Measurements from ENCODE around the gene G6PD. TPM values are rescaled to one million over a fixed set of nuclear protein-coding genes. Genes with fewer than 3 reads are reported as not detected.

Gene G6PD
- total RNA-seq, 1 experiment from 2014 or later = 72.8 TPM

DNA sequence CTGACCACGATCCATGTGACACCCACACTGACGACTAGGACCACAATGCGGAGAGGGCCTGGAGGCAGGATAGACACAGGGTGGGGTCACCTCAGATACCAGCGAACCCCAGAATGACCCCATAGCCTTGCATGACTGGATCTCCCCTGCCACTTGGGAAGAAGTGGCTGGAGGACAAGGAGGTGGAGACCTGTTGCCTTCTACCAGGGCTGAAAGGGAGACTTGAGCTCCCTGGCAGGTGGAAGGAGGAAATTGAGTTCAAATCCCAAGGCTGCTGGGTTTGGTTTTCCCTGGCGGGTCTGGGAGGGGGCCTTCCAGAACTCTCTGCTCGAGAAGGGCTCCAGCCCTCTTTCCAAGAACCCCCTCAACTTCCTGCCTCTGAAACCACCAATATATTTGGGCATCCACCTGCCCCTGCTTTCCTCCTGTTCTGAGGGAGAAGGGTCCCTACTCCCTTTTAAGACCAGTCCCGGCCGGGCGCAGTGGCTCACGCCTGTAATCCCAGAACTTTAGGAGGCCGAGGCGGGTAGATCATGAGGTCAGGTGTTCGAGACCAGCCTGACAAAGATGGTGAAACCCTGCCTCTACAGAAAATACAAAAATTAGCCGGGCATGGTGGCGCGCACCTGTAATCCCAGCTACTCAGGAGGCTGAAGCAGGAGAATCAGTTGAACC lies 33.6 kb downstream of the G6PD start:
- POLR2A ChIA-PET = no interaction called here
- H3K9me3 Mint-ChIP-seq = no peaks in the 10 kb centered on the region

GRCh38 chrX:154511761-154512160 lies 34.9 kb downstream of the G6PD start:
- H3K36me3 Mint-ChIP-seq = peaks cover 15% of the 10 kb centered on the region
- CTCF ChIA-PET = no interaction called here
- no peak overlapping the region for H3K4me3 Mint-ChIP-seq
- no peaks in the 10 kb centered on the region; the same call in 1 of the 2 replicates for H3K27me3 Mint-ChIP-seq (ENCODE audit: low read depth)
- H3K9me3 Mint-ChIP-seq = no peaks in the 10 kb centered on the region
- no peak overlapping the region for H3K27ac Mint-ChIP-seq
- TF ChIP-seq EMX1 (CRISPR knock-in tag; IDR thresholded peaks at IDR 0.05) = no peak
- TF ChIP-seq MXD4 (CRISPR knock-in tag; IDR thresholded peaks at IDR 0.05; ENCODE audit: borderline replicate concordance) = no peak
- TF ChIP-seq, protein P1, sequence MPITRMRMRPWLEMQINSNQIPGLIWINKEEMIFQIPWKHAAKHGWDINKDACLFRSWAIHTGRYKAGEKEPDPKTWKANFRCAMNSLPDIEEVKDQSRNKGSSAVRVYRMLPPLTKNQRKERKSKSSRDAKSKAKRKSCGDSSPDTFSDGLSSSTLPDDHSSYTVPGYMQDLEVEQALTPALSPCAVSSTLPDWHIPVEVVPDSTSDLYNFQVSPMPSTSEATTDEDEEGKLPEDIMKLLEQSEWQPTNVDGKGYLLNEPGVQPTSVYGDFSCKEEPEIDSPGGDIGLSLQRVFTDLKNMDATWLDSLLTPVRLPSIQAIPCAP (CRISPR knock-in tag; IDR thresholded peaks at IDR 0.05) = no peak
- TF ChIP-seq RORB (CRISPR knock-in tag; IDR thresholded peaks at IDR 0.05) = no peak
- TF ChIP-seq FOXJ3 (CRISPR knock-in tag; IDR thresholded peaks at IDR 0.05; ENCODE audit: borderline replicate concordance) = no peak
- no peak for TF ChIP-seq NFE2L1 (CRISPR knock-in tag; IDR thresholded peaks at IDR 0.05)
- no peak for TF ChIP-seq ZNF423 (CRISPR knock-in tag; IDR thresholded peaks at IDR 0.05)
- TF ChIP-seq, protein P2, sequence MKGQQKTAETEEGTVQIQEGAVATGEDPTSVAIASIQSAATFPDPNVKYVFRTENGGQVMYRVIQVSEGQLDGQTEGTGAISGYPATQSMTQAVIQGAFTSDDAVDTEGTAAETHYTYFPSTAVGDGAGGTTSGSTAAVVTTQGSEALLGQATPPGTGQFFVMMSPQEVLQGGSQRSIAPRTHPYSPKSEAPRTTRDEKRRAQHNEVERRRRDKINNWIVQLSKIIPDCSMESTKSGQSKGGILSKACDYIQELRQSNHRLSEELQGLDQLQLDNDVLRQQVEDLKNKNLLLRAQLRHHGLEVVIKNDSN (CRISPR knock-in tag; IDR thresholded peaks at IDR 0.05) = no peak
- TF ChIP-seq TP53 (CRISPR knock-in tag; IDR thresholded peaks at IDR 0.05) = no peak
- no peak for TF ChIP-seq TEAD4 (CRISPR knock-in tag; IDR thresholded peaks at IDR 0.05)
- TF ChIP-seq, protein P3, sequence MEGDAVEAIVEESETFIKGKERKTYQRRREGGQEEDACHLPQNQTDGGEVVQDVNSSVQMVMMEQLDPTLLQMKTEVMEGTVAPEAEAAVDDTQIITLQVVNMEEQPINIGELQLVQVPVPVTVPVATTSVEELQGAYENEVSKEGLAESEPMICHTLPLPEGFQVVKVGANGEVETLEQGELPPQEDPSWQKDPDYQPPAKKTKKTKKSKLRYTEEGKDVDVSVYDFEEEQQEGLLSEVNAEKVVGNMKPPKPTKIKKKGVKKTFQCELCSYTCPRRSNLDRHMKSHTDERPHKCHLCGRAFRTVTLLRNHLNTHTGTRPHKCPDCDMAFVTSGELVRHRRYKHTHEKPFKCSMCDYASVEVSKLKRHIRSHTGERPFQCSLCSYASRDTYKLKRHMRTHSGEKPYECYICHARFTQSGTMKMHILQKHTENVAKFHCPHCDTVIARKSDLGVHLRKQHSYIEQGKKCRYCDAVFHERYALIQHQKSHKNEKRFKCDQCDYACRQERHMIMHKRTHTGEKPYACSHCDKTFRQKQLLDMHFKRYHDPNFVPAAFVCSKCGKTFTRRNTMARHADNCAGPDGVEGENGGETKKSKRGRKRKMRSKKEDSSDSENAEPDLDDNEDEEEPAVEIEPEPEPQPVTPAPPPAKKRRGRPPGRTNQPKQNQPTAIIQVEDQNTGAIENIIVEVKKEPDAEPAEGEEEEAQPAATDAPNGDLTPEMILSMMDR (IDR thresholded peaks at IDR 0.05) = no peak
- TF ChIP-seq ZNF138 (CRISPR knock-in tag; conservative IDR thresholded peaks at IDR 0.05) = no peak
- H3K4me1 Mint-ChIP-seq = peaks cover 5% of the 10 kb centered on the region
- DNase-seq (ENCODE audit: low spot score) = no peak
- ATAC-seq = no peak
- POLR2A ChIA-PET = no interaction called here

More for the DNA sequence above, 33.6 kb downstream of the G6PD start:
- TF ChIP-seq PRDM15 (CRISPR knock-in tag; IDR thresholded peaks at IDR 0.05) = no peak
- TF ChIP-seq ETV6 (CRISPR knock-in tag; IDR thresholded peaks at IDR 0.05) = no peak
- TF ChIP-seq NR3C1 (CRISPR knock-in tag; conservative IDR thresholded peaks at IDR 0.05; ENCODE audit: low read depth) = no peak
- TF ChIP-seq CREM (CRISPR knock-in tag; IDR thresholded peaks at IDR 0.05) = no peak
- no peak for TF ChIP-seq ESRRA (CRISPR knock-in tag; IDR thresholded peaks at IDR 0.05; ENCODE audit: borderline replicate concordance)
- no peak for TF ChIP-seq GTF2I (CRISPR knock-in tag; conservative IDR thresholded peaks at IDR 0.05)
- TF ChIP-seq E2F1 (CRISPR knock-in tag; IDR thresholded peaks at IDR 0.05) = no peak
- TF ChIP-seq, protein P4, sequence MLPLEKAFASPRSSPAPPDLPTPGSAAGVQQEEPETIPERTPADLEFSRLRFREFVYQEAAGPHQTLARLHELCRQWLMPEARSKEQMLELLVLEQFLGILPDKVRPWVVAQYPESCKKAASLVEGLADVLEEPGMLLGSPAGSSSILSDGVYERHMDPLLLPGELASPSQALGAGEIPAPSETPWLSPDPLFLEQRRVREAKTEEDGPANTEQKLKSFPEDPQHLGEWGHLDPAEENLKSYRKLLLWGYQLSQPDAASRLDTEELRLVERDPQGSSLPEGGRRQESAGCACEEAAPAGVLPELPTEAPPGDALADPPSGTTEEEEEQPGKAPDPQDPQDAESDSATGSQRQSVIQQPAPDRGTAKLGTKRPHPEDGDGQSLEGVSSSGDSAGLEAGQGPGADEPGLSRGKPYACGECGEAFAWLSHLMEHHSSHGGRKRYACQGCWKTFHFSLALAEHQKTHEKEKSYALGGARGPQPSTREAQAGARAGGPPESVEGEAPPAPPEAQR (CRISPR knock-in tag; IDR thresholded peaks at IDR 0.05) = no peak
- TF ChIP-seq SP1 (CRISPR knock-in tag; conservative IDR thresholded peaks at IDR 0.05) = no peak
- CTCF ChIA-PET = no interaction called here
- H3K4me1 Mint-ChIP-seq = peaks cover 11% of the 10 kb centered on the region
- no peak overlapping the region for H3K27ac Mint-ChIP-seq
- DNase-seq (ENCODE audit: low spot score) (no peak), ATAC-seq (no peak)
- H3K27me3 Mint-ChIP-seq (ENCODE audit: low read depth) = peaks cover under 1% of the 10 kb centered on the region; the same call in 1 of the 2 replicates
- H3K36me3 Mint-ChIP-seq = peaks cover 15% of the 10 kb centered on the region
- H3K4me3 Mint-ChIP-seq = no peak overlapping the region
